H7 (cell line): ENCODE data around the gene MYO1A. TPM values are rescaled to one million over a fixed set of nuclear protein-coding genes. Genes with fewer than 3 reads are reported as not detected.

Experiments used
- DNase-seq: peaks from one replicate; pipeline ENCODE4 v3.0.0; 2012
- H3K27me3 ChIP-seq: 2 replicates; pipeline ENCODE4 v1.6.0; 2011; ENCODE audit warnings: mild to moderate bottlenecking, low read length; ENCODE audit not compliant: control insufficient read depth, insufficient read depth
- H3K36me3 ChIP-seq: replicated peaks from 2 replicates; pipeline ENCODE4 v1.5.1; 2011; ENCODE audit warnings: low read length; ENCODE audit not compliant: control insufficient read depth, insufficient read depth
- H3K4me3 ChIP-seq: 2 replicates; pipeline ENCODE4 v1.5.1; 2011; ENCODE audit warnings: low read depth, mild to moderate bottlenecking, control low read depth, low read length, moderate library complexity; ENCODE audit not compliant: insufficient read depth
- total RNA-seq: library from RNA; depleted of rRNA; stranded (reverse); fragments of >200 nt; shearing (Covaris generic); gene quantifications from 2 replicates; pipeline ENCODE4 v1.2.3, GENCODE V29; 2014

The MYO1A gene
- total RNA-seq, 1 experiment from 2014 or later: 0.24 TPM

DNA sequence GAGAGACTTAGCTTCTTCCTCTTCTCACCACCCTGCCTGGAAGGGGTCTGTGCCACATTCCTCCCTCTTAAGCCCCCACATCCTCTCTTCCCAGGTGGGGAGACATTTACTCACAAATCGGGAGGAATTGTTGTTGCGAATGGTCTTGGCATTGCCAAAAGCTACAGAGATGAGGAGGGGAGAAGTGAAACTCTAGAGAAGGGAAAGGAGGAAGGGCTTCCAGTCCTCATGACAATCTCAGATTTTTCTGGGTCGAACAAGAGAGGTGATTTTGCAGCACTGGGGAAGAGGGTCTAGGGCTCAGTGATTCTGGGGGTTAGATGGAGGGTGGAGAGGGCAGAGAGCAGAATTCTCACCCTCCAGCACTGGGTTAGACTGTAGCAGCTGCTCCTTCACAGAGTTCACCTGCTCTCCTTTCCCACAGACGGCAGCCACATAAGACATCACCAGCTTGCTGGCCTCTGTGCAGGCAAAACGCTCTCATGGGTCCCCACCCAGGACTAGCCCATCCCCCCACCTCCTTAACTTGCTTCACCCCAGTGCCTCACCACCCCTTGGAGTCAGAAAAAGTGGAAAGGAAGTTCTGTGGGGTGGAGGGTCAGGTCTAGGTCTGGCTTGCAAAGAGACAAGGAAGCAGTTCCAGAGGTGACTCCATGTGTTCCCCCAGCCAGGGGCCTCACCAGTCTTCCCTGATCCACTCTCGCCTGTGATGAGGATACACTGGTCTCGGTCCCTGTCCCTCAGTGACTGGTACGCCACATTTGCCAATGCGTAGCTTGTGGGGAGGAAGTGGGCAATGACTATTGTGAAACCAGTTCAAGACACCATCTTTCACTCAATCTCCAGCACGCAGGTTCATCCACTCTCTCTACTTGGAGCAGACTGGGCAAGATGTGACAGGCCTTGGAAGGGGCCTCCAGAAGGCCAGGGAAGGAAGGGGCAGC, 2.7 kb downstream of the MYO1A start:
- no peaks in the 10 kb centered on the region for H3K36me3 ChIP-seq
- no peak for DNase-seq
- H3K27me3 ChIP-seq: no peaks in the 10 kb centered on the region; the same call in 1 of the 2 replicates
- no peak overlapping the region for H3K4me3 ChIP-seq

GRCh38 chr12:57046086-57046791, 3.7 kb downstream of the MYO1A start:
- H3K4me3 ChIP-seq: no peak overlapping the region
- H3K27me3 ChIP-seq: no peaks in the 10 kb centered on the region; the same call in 1 of the 2 replicates
- no peaks in the 10 kb centered on the region for H3K36me3 ChIP-seq
- no peak for DNase-seq

DNA sequence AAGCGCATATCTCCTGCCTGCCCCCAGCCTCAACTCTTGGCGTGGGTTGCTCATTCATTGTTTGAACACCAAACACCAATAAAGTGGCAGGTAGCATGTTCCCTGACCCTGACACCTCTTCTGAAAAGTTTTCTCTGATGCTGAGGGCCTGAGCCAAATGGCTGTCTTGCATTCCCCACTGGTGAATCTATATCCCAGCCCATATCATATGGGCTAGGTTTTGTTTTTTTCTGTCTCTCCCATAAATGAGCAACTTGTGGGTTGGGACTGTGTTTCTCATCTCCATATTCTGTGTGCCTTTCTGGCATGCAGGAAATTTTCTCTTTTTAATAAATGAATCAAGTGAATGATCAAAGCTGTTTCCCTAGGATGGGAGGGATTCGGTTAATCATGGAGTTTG, 5.0 kb downstream of the MYO1A start:
- H3K4me3 ChIP-seq: no peak overlapping the region
- no peaks in the 10 kb centered on the region; the same call in 1 of the 2 replicates for H3K27me3 ChIP-seq
- H3K36me3 ChIP-seq: no peaks in the 10 kb centered on the region
- DNase-seq: no peak

DNA sequence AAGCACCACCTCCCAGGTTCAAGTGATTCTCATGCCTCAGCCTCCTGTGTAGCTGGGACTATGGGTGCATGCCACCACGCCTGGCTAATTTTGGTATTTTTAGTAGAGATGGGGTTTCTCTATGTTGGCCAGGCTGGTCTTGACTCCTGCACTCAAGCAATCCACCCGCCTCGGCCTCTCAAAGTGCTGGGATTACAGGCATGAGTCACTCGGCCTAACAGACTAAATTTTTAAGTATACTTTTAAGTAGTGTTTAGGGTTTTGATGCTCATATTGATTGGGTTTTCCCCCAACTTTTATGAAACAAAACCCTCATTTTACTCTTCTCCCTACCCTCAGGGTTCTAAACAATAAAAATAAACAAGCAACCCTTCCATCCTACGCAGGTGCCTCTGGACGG, 5.5 kb downstream of the MYO1A start:
- Histone ChIP-seq H3K36me3 (no peaks in the 10 kb centered on the region), H3K4me3 (no peak overlapping the region), H3K27me3 (no peaks in the 10 kb centered on the region; the same call in 1 of the 2 replicates)
- DNase-seq: no peak

GRCh38 chr12:57042695-57043094, 7.2 kb downstream of the MYO1A start:
- no peaks in the 10 kb centered on the region; the same call in 1 of the 2 replicates for H3K27me3 ChIP-seq
- DNase-seq: no peak
- H3K4me3 ChIP-seq: no peak overlapping the region
- no peaks in the 10 kb centered on the region for H3K36me3 ChIP-seq

- Histone ChIP-seq H3K36me3 (no peaks in the 10 kb centered on the region), H3K27me3 (no peaks in the 10 kb centered on the region; the same call in 1 of the 2 replicates), H3K4me3 (no peak overlapping the region)
- no peak for DNase-seq
These were observed 9.2 kb downstream of the MYO1A start for GRCh38 chr12:57040750-57041149.

GRCh38 chr12:57040211-57040610, 9.7 kb downstream of the MYO1A start:
- DNase-seq: no peak
- no peak overlapping the region for H3K4me3 ChIP-seq
- no peaks in the 10 kb centered on the region; the same call in 1 of the 2 replicates for H3K27me3 ChIP-seq
- H3K36me3 ChIP-seq: no peaks in the 10 kb centered on the region

GRCh38 chr12:57039016-57039798, 10.7 kb downstream of the MYO1A start:
- no peak for DNase-seq
- Histone ChIP-seq H3K27me3 (no peaks in the 10 kb centered on the region; the same call in 1 of the 2 replicates), H3K4me3 (no peak overlapping the region), H3K36me3 (no peaks in the 10 kb centered on the region)

DNA sequence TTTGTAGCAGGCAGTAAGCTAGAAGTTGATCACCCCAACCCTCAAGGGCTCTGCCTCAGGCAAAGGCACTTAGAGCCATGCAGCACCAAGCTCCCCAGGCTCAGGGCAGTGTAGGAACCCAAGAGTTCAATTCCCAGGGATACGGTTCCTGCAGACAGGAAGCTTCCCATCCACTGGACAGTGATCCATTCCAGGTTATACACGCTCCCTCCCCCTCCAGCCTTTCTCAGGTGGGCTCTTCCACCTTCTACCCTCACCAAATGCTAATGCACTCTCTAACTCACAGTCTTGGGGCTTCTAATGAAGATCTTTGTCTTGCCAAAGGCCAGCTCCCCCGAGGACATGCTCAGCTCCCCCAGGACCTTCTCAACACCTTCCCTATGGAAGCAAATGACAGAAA, 12.7 kb downstream of the MYO1A start:
- no peak overlapping the region for H3K4me3 ChIP-seq
- H3K36me3 ChIP-seq: no peaks in the 10 kb centered on the region
- no peak for DNase-seq
- H3K27me3 ChIP-seq: no peaks in the 10 kb centered on the region; the same call in 1 of the 2 replicates

- H3K36me3 ChIP-seq: no peaks in the 10 kb centered on the region
- DNase-seq: no peak
These were observed 16.5 kb downstream of the MYO1A start for GRCh38 chr12:57033431-57033830.

DNA sequence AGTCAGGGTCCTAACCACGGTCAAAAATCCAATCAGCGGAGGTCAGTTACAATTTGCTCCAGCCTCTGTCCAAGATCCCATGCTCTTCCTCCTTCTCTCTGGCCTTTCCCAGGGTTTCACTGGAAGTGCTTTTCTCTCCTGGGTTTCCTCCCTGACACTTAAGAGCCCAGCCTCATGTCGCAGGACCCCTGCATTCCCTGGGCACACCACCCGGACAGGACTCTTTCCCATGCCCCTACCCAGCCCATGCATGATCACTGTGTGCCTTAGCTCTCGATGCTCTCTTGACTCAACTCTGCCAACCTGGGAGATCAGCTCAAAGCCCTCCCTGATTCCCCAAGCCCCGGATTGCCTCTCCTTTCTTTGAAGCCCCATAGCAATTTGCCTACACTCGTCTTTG, 18.1 kb downstream of the MYO1A start:
- H3K27me3 ChIP-seq: no peaks in the 10 kb centered on the region
- no peak for DNase-seq

More at GRCh38 chr12:57033431-57033830, 16.5 kb downstream of the MYO1A start:
- no peak overlapping the region for H3K4me3 ChIP-seq
- H3K27me3 ChIP-seq: no peaks in the 10 kb centered on the region

GRCh38 chr12:57031138-57031725, 18.7 kb downstream of the MYO1A start:
- DNase-seq: no peak
- no peak overlapping the region for H3K4me3 ChIP-seq
- H3K36me3 ChIP-seq: no peaks in the 10 kb centered on the region
- no peaks in the 10 kb centered on the region for H3K27me3 ChIP-seq

More for the DNA sequence above, 18.1 kb downstream of the MYO1A start:
- Histone ChIP-seq H3K36me3 (no peaks in the 10 kb centered on the region), H3K4me3 (no peak overlapping the region)

DNA sequence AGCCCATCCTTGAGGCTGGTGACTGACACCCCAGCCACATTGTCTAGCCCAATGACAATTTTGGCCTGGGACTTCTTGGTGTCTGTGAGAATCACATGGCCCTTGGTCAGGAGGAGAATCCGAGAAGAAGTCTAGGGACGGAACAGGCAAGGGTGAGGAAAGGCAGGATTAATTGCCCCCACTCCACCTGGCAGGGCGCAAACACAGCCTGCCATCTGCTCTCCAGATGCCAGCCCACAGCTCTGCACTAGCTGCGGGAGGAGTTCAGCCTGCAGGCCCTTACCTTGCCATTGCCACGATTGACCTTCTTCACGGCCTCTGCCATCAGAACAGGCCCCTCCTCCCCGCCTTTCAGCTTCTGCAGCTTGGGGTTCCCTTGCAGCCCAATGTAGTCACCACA, 20.5 kb downstream of the MYO1A start:
- Histone ChIP-seq H3K36me3 (no peaks in the 10 kb centered on the region), H3K4me3 (no peak overlapping the region), H3K27me3 (no peaks in the 10 kb centered on the region)
- no peak for DNase-seq

DNA sequence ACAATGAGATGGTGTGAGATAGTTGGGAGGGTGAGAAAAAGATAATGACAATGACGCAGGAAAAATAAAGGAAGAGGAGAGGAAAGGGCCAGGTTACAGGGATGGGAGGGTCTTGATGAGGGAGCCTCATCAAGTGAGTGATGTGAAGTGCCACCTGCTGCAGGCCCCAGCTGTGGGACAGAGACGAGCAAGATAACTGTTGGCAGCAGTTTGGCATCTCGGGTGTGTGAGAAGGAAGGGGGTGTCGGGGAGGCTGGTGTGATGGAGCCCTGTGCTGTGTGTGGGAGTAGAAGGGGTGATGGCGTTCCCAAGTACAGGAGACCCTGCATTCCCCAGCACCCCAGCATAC, 22.1 kb downstream of the MYO1A start:
- DNase-seq: no peak
- Histone ChIP-seq H3K36me3 (no peaks in the 10 kb centered on the region), H3K27me3 (no peaks in the 10 kb centered on the region), H3K4me3 (no peak overlapping the region)
